DMS153 (cell line): ENCODE measurements around the gene ZNF284.

Source experiments
- DNase-seq: peaks from one replicate; lab custom pipeline; 2025; lab: John Stamatoyannopoulos, UW

ZNF284 gene

GRCh38 chr19:44071824-44072542 lies at the start of gene ZNF284:
ZNF284 (plus strand) TSS chr19:44072159; CDS start chr19:44076390, 4,231 bp downstream.
- peak; percentile 93 for DNase-seq

- no peak for DNase-seq
Observed at GRCh38 chr19:44024900-44025216, 47.1 kb upstream of the ZNF284 start.

GRCh38 chr19:44025217-44025936 lies 46.6 kb upstream of the ZNF284 start, which contains the start of gene ZNF222:
ZNF222 (plus strand) TSS chr19:44025379; CDS start chr19:44025437, 58 bp downstream.
- DNase-seq: peak; percentile 60

- DNase-seq: no peak
Observed at GRCh38 chr19:44026622-44027021, 45.3 kb upstream of the ZNF284 start.

- DNase-seq: no peak
Observed at GRCh38 chr19:44032001-44032610, 39.9 kb upstream of the ZNF284 start.

GRCh38 chr19:44042147-44042546 lies 29.8 kb upstream of the ZNF284 start:
- DNase-seq: no peak

GRCh38 chr19:44050740-44051649 lies 21.0 kb upstream of the ZNF284 start:
- peak; percentile 59 for DNase-seq

GRCh38 chr19:44051650-44052402 lies 20.1 kb upstream of the ZNF284 start, which contains the start of gene ZNF223:
ZNF223 (plus strand) TSS chr19:44052036; CDS start chr19:44055177, 3,141 bp downstream.
- DNase-seq: peak; percentile 98

- no peak for DNase-seq
Observed at GRCh38 chr19:44055870-44056269, 16.1 kb upstream of the ZNF284 start.

GRCh38 chr19:44059229-44059628 lies 12.7 kb upstream of the ZNF284 start:
- DNase-seq: no peak

GRCh38 chr19:44061038-44061437 lies 10.9 kb upstream of the ZNF284 start:
- no peak for DNase-seq

GRCh38 chr19:44066305-44066704 lies 5.7 kb upstream of the ZNF284 start:
- no peak for DNase-seq

GRCh38 chr19:44069415-44069814 lies 2.5 kb upstream of the ZNF284 start:
- no peak for DNase-seq

GRCh38 chr19:44072543-44073401 lies 813 bp downstream of the ZNF284 start:
- DNase-seq: no peak

GRCh38 chr19:44076325-44076724 lies 4.4 kb downstream of the ZNF284 start:
- DNase-seq: no peak

- DNase-seq: no peak
Observed at GRCh38 chr19:44092108-44092507, 20.1 kb downstream of the ZNF284 start.

GRCh38 chr19:44093931-44094765 lies 22.2 kb downstream of the ZNF284 start, which contains the start of gene ZNF224:
ZNF224 (plus strand) TSS chr19:44094361; CDS start chr19:44097874, 3,513 bp downstream.
- DNase-seq: peak; percentile 84

GRCh38 chr19:44107751-44108150 lies 35.8 kb downstream of the ZNF284 start:
- no peak for DNase-seq

GRCh38 chr19:44109458-44109857 lies 37.5 kb downstream of the ZNF284 start:
- DNase-seq: no peak
